Activated naive CD4-positive, alpha-beta T cell treated with anti-CD3 and anti-CD28 coated beads, Interleukin-2, amount 10 ng/mL, durations not matched to agents 7 days and 5 days (primary cell): ENCODE data around the gene ABI3BP.

Experiments
- CTCF ChIA-PET: fragments of 350-600 bp; sonication (Branson Sonifier 250); formaldehyde crosslinking; loops from one replicate; lab custom pipeline; 2021; ENCODE audit warnings: antibody characterized with exemption; lab: Charles Lee
- DNase-seq: peaks from one replicate; pipeline ENCODE4 v3.0.0-alpha.2; 2020
- H3K27ac Mint-ChIP-seq: one replicate; pipeline ENCODE4 v1.8.0; 2021; ENCODE audit warnings: mild to moderate bottlenecking, moderate library complexity, mixed read lengths
- H3K27me3 Mint-ChIP-seq: one replicate; pipeline ENCODE4 v1.8.0; 2021; ENCODE audit warnings: mild to moderate bottlenecking, mixed read lengths
- H3K36me3 Mint-ChIP-seq: one replicate; pipeline ENCODE4 v1.8.0; 2021; ENCODE audit warnings: mixed read lengths
- H3K4me1 Mint-ChIP-seq: one replicate; pipeline ENCODE4 v1.8.0; 2021; ENCODE audit warnings: mixed read lengths
- H3K4me3 Mint-ChIP-seq: one replicate; pipeline ENCODE4 v1.8.0; 2021; ENCODE audit warnings: mild to moderate bottlenecking, moderate library complexity, mixed read lengths
- H3K9me3 Mint-ChIP-seq: one replicate; pipeline ENCODE4 v1.8.0; 2021; ENCODE audit warnings: mixed read lengths

The ABI3BP gene

GRCh38 chr3:100761211-100761942 lies 231.8 kb downstream of the ABI3BP start:
- H3K27me3 Mint-ChIP-seq, result no peaks in the 10 kb centered on the region
- no peaks in the 10 kb centered on the region for H3K9me3 Mint-ChIP-seq
- CTCF ChIA-PET, result interaction anchor here (0.9 to 2.8 kb wide), 2 partner anchors 35 to 51 kb away, joined by 3 to 10 read pairs; no protein-coding TSS in a partner anchor
- peaks cover 17% of the 10 kb centered on the region for H3K4me1 Mint-ChIP-seq
- no peak overlapping the region for H3K4me3 Mint-ChIP-seq
- peaks cover 6% of the 10 kb centered on the region for H3K36me3 Mint-ChIP-seq
- no peak overlapping the region for H3K27ac Mint-ChIP-seq
- DNase-seq, result peak; percentile 37

- CTCF ChIA-PET, result interaction anchor here (0.9 to 2.8 kb wide), 2 partner anchors 36 to 50 kb away, joined by 3 to 10 read pairs; no protein-coding TSS in a partner anchor
- Mint-ChIP-seq H3K9me3 (no peaks in the 10 kb centered on the region), H3K4me3 (no peak overlapping the region), H3K27me3 (no peaks in the 10 kb centered on the region), H3K4me1 (peaks cover 7% of the 10 kb centered on the region), H3K36me3 (peaks cover 7% of the 10 kb centered on the region), H3K27ac (no peak overlapping the region)
- no peak for DNase-seq
Observed at GRCh38 chr3:100760377-100760776, 232.8 kb downstream of the ABI3BP start.

GRCh38 chr3:100759950-100760349 lies 233.3 kb downstream of the ABI3BP start:
- no peak for DNase-seq
- Mint-ChIP-seq H3K27me3 (no peaks in the 10 kb centered on the region), H3K9me3 (no peaks in the 10 kb centered on the region), H3K27ac (no peak overlapping the region), H3K4me3 (no peak overlapping the region), H3K4me1 (peaks cover 4% of the 10 kb centered on the region), H3K36me3 (peaks cover 9% of the 10 kb centered on the region)
- CTCF ChIA-PET, result interaction anchor here (2.8 kb wide), 1 partner anchor 37 kb away, joined by 10 read pairs; no protein-coding TSS in a partner anchor

GRCh38 chr3:100759159-100759558 lies 234.1 kb downstream of the ABI3BP start:
- H3K9me3 Mint-ChIP-seq, result no peaks in the 10 kb centered on the region
- no peaks in the 10 kb centered on the region for H3K27me3 Mint-ChIP-seq
- H3K36me3 Mint-ChIP-seq, result peaks cover 9% of the 10 kb centered on the region
- no peak overlapping the region for H3K4me3 Mint-ChIP-seq
- H3K27ac Mint-ChIP-seq, result no peak overlapping the region
- no peaks in the 10 kb centered on the region for H3K4me1 Mint-ChIP-seq
- CTCF ChIA-PET, result interaction anchor here (0.6 to 2.8 kb wide), 2 partner anchors 37 to 49 kb away, joined by 3 to 10 read pairs; no protein-coding TSS in a partner anchor
- DNase-seq, result no peak

- no peak overlapping the region for H3K27ac Mint-ChIP-seq
- H3K36me3 Mint-ChIP-seq, result peaks cover 30% of the 10 kb centered on the region
- CTCF ChIA-PET, result interaction anchor here (0.6 to 1.1 kb wide), 2 partner anchors 19 to 305 kb away, joined by 3 read pairs; no protein-coding TSS in a partner anchor
- no peak for DNase-seq
- no peak overlapping the region for H3K4me3 Mint-ChIP-seq
- H3K4me1 Mint-ChIP-seq, result no peaks in the 10 kb centered on the region
- H3K9me3 Mint-ChIP-seq, result no peaks in the 10 kb centered on the region
- no peaks in the 10 kb centered on the region for H3K27me3 Mint-ChIP-seq
Observed at GRCh38 chr3:100756441-100756840, 236.8 kb downstream of the ABI3BP start.

- Mint-ChIP-seq H3K36me3 (peaks cover 35% of the 10 kb centered on the region), H3K27ac (no peak overlapping the region), H3K27me3 (no peaks in the 10 kb centered on the region), H3K4me1 (no peaks in the 10 kb centered on the region), H3K4me3 (no peak overlapping the region), H3K9me3 (no peaks in the 10 kb centered on the region)
- CTCF ChIA-PET, result no interaction called here
- DNase-seq, result no peak
Observed at GRCh38 chr3:100754563-100755334, 238.5 kb downstream of the ABI3BP start.

- H3K9me3 Mint-ChIP-seq, result no peaks in the 10 kb centered on the region
- H3K27me3 Mint-ChIP-seq, result no peaks in the 10 kb centered on the region
- no peak for DNase-seq
- H3K36me3 Mint-ChIP-seq, result peaks cover 37% of the 10 kb centered on the region
- H3K4me1 Mint-ChIP-seq, result no peaks in the 10 kb centered on the region
- no peak overlapping the region for H3K4me3 Mint-ChIP-seq
- H3K27ac Mint-ChIP-seq, result no peak overlapping the region
- CTCF ChIA-PET, result interaction anchor here (1.2 kb wide), 1 partner anchor 12 kb away, joined by 3 read pairs; no protein-coding TSS in a partner anchor
Observed at GRCh38 chr3:100753846-100754245, 239.4 kb downstream of the ABI3BP start.

- no peak overlapping the region for H3K4me3 Mint-ChIP-seq
- H3K9me3 Mint-ChIP-seq, result no peaks in the 10 kb centered on the region
- H3K36me3 Mint-ChIP-seq, result peaks cover 58% of the 10 kb centered on the region
- DNase-seq, result no peak
- CTCF ChIA-PET, result no interaction called here
- no peaks in the 10 kb centered on the region for H3K4me1 Mint-ChIP-seq
- no peaks in the 10 kb centered on the region for H3K27me3 Mint-ChIP-seq
- H3K27ac Mint-ChIP-seq, result no peak overlapping the region
Observed at GRCh38 chr3:100748967-100749366, 244.3 kb downstream of the ABI3BP start.

GRCh38 chr3:100748220-100748619 lies 245.0 kb downstream of the ABI3BP start:
- DNase-seq, result no peak
- H3K4me1 Mint-ChIP-seq, result no peaks in the 10 kb centered on the region
- peaks cover 55% of the 10 kb centered on the region for H3K36me3 Mint-ChIP-seq
- no peak overlapping the region for H3K27ac Mint-ChIP-seq
- H3K4me3 Mint-ChIP-seq, result no peak overlapping the region
- no peaks in the 10 kb centered on the region for H3K9me3 Mint-ChIP-seq
- no peaks in the 10 kb centered on the region for H3K27me3 Mint-ChIP-seq
- CTCF ChIA-PET, result no interaction called here

- CTCF ChIA-PET, result no interaction called here
- Mint-ChIP-seq H3K27ac (no peak overlapping the region), H3K36me3 (peaks cover 41% of the 10 kb centered on the region), H3K9me3 (no peaks in the 10 kb centered on the region), H3K4me1 (no peaks in the 10 kb centered on the region), H3K4me3 (no peak overlapping the region), H3K27me3 (no peaks in the 10 kb centered on the region)
- no peak for DNase-seq
Observed at GRCh38 chr3:100746092-100746491, 247.1 kb downstream of the ABI3BP start.

GRCh38 chr3:100745617-100746016 lies 247.6 kb downstream of the ABI3BP start:
- Mint-ChIP-seq H3K4me1 (no peaks in the 10 kb centered on the region), H3K27ac (no peak overlapping the region), H3K27me3 (no peaks in the 10 kb centered on the region), H3K4me3 (no peak overlapping the region), H3K9me3 (no peaks in the 10 kb centered on the region), H3K36me3 (peaks cover 41% of the 10 kb centered on the region)
- CTCF ChIA-PET, result interaction anchor here (0.5 kb wide), 1 partner anchor 33 kb away, joined by 3 read pairs; no protein-coding TSS in a partner anchor
- no peak for DNase-seq

GRCh38 chr3:100744671-100745070 lies 248.6 kb downstream of the ABI3BP start:
- peaks cover 40% of the 10 kb centered on the region for H3K36me3 Mint-ChIP-seq
- H3K27me3 Mint-ChIP-seq, result no peaks in the 10 kb centered on the region
- no peak overlapping the region for H3K27ac Mint-ChIP-seq
- DNase-seq, result no peak
- H3K4me3 Mint-ChIP-seq, result no peak overlapping the region
- no peaks in the 10 kb centered on the region for H3K4me1 Mint-ChIP-seq
- CTCF ChIA-PET, result no interaction called here
- no peaks in the 10 kb centered on the region for H3K9me3 Mint-ChIP-seq

- CTCF ChIA-PET, result interaction anchor here (0.7 to 2.0 kb wide), 2 partner anchors 9 to 53 kb away, joined by 3 to 5 read pairs; no protein-coding TSS in a partner anchor
- Mint-ChIP-seq H3K27me3 (no peaks in the 10 kb centered on the region), H3K9me3 (no peaks in the 10 kb centered on the region), H3K27ac (no peak overlapping the region), H3K4me1 (no peaks in the 10 kb centered on the region), H3K4me3 (no peak overlapping the region), H3K36me3 (peaks cover 39% of the 10 kb centered on the region)
- DNase-seq, result no peak
Observed at GRCh38 chr3:100743535-100743934, 249.7 kb downstream of the ABI3BP start.

GRCh38 chr3:100740207-100740606 lies 253.0 kb downstream of the ABI3BP start:
- Mint-ChIP-seq H3K4me1 (no peaks in the 10 kb centered on the region), H3K27ac (no peak overlapping the region), H3K27me3 (no peaks in the 10 kb centered on the region), H3K36me3 (peaks cover 37% of the 10 kb centered on the region), H3K4me3 (no peak overlapping the region), H3K9me3 (no peaks in the 10 kb centered on the region)
- DNase-seq, result no peak
- CTCF ChIA-PET, result interaction anchor here (1.8 to 1.9 kb wide), 2 partner anchors 10 to 56 kb away, joined by 6 read pairs; no protein-coding TSS in a partner anchor
